H1 (cell line): Measurements from ENCODE around the gene ISX. TPM values are rescaled to one million over a fixed set of nuclear protein-coding genes. Genes with fewer than 3 reads are reported as not detected.

Source experiments
- CTCF ChIA-PET: fragments of 300-600 bp; sonication (Branson Sonifier 250); formaldehyde crosslinking; loops from one replicate; lab custom pipeline; 2021; ENCODE audit not compliant: partially characterized antibody; lab: Charles Lee
- POLR2A ChIA-PET: fragments of 300-600 bp; sonication (Branson Sonifier 250); formaldehyde crosslinking; loops from one replicate; lab custom pipeline; 2021; ENCODE audit warnings: inconsistent platforms; ENCODE audit not compliant: partially characterized antibody; lab: Charles Lee
- DNase-seq, 2 experiments: peaks; one replicate each; pipeline versions ENCODE4 v3.0.0 to v3.0.0-alpha.2; 2010 to 2022; ENCODE audit warnings: low spot score in 2 of 2, low read depth in 1 of 2, mixed read lengths in 1 of 2
- FAIRE-seq: peaks from 2 replicates; lab custom pipeline; 2011; peaks lifted over from hg19 to GRCh38; lab: Jason Lieb, UNC
- H2AFZ ChIP-seq: 2 replicates; pipeline ENCODE4 v1.8.1; 2012; ENCODE audit warnings: low read length, inconsistent platforms
- H2AK5ac ChIP-seq: 2 replicates; pipeline ENCODE4 v1.6.1; 2013; ENCODE audit warnings: low read depth, low read length
- H2BK120ac ChIP-seq: replicated peaks from 2 replicates; pipeline ENCODE3; 2013; ENCODE audit warnings: low read depth, low read length, inconsistent platforms
- H2BK12ac ChIP-seq: 2 replicates; pipeline ENCODE4 v1.6.1; 2013; ENCODE audit warnings: low read depth, low read length
- H2BK15ac ChIP-seq: 2 replicates; pipeline ENCODE4 v1.6.1; 2013; ENCODE audit warnings: low read length
- H2BK20ac ChIP-seq: 2 replicates; pipeline ENCODE4 v1.6.1; 2013; ENCODE audit warnings: low read length
- H2BK5ac ChIP-seq: 2 replicates; pipeline ENCODE4 v1.6.1; 2013; ENCODE audit warnings: low read depth, low read length
- H3K14ac ChIP-seq: 2 replicates; pipeline ENCODE4 v1.6.1; 2013; ENCODE audit warnings: inconsistent platforms; ENCODE audit not compliant: insufficient read length
- H3K18ac ChIP-seq: 2 replicates; pipeline ENCODE4 v1.6.1; 2013; ENCODE audit warnings: low read length; ENCODE audit errors: extremely low read depth
- H3K23ac ChIP-seq: 2 replicates; pipeline ENCODE4 v1.6.1; 2013; ENCODE audit warnings: inconsistent platforms; ENCODE audit not compliant: insufficient read length
- H3K23me2 ChIP-seq: 2 replicates; pipeline ENCODE4 v1.6.1; 2013; ENCODE audit warnings: low read depth, low read length
- H3K27ac ChIP-seq: 2 replicates; pipeline ENCODE4 v1.6.1; 2011; ENCODE audit warnings: low read depth, low read length, inconsistent platforms
- H3K27me3 ChIP-seq, 4 experiments: replicated peaks in 1 of 4; 1 replicate in 1 of 4; 2 replicates in 3 of 4; pipeline versions ENCODE4 v1.6.1 to v1.8.1; 2011 to 2013; ENCODE audit warnings: low read length in 3 of 4, mild to moderate bottlenecking in 3 of 4, inconsistent platforms in 2 of 4, mixed read lengths in 2 of 4, moderate library complexity in 1 of 4; ENCODE audit not compliant: control insufficient read depth in 3 of 4, insufficient read depth in 3 of 4; ENCODE audit errors: extremely low read depth in 1 of 4
- H3K36me3 ChIP-seq, 4 experiments: 2 replicates each; pipeline versions ENCODE4 v1.6.1 to v1.8.1; 2011 to 2013; ENCODE audit warnings: mild to moderate bottlenecking in 4 of 4, low read length in 3 of 4, moderate library complexity in 2 of 4, control low read depth in 1 of 4, inconsistent platforms in 1 of 4; ENCODE audit not compliant: insufficient read depth in 4 of 4, control insufficient read depth in 2 of 4
- H3K4ac ChIP-seq: replicated peaks from 2 replicates; pipeline ENCODE3; 2013; ENCODE audit warnings: low read length, low read depth, mixed read lengths, inconsistent platforms; ENCODE audit not compliant: insufficient read length
- H3K4me1 ChIP-seq, 4 experiments: replicated peaks in 1 of 4; 1 replicate in 1 of 4; 2 replicates in 3 of 4; pipeline versions ENCODE4 v1.6.1 to v1.8.1; 2011 to 2013; ENCODE audit warnings: low read length in 3 of 4, inconsistent platforms in 2 of 4, mixed read lengths in 1 of 4; ENCODE audit not compliant: insufficient read depth in 4 of 4, control insufficient read depth in 3 of 4
- H3K4me2 ChIP-seq, 2 experiments: 2 replicates each; pipeline versions ENCODE4 v1.6.1 to v1.8.1; 2011 to 2013; ENCODE audit warnings: low read depth in 2 of 2, low read length in 2 of 2, control low read depth in 1 of 2, inconsistent platforms in 1 of 2, mild to moderate bottlenecking in 1 of 2; ENCODE audit not compliant: insufficient read depth in 1 of 2
- H3K4me3 ChIP-seq, 4 experiments: fragments of 200-600, 300-600 bp in 1 of 4; sonication (generic), shearing (Covaris generic), sonication (Bioruptor Twin) in 1 of 4; 2 replicates each; pipeline versions ENCODE4 v1.5.1 to v1.8.1; 2011 to 2016; ENCODE audit warnings: low read length in 4 of 4, low read depth in 3 of 4, control low read depth in 2 of 4, inconsistent platforms in 2 of 4, mild to moderate bottlenecking in 2 of 4, mixed read lengths in 1 of 4, moderate library complexity in 1 of 4; ENCODE audit not compliant: insufficient read depth in 2 of 4; ENCODE audit errors: extremely low read depth in 1 of 4
- H3K56ac ChIP-seq: replicated peaks from 2 replicates; pipeline ENCODE3; 2013; ENCODE audit warnings: low read depth, mild to moderate bottlenecking, mixed read lengths, low read length, inconsistent platforms; ENCODE audit not compliant: insufficient read length
- H3K79me1 ChIP-seq: 2 replicates; pipeline ENCODE4 v1.6.1; 2013; ENCODE audit warnings: low read depth, low read length, control low read depth
- H3K79me2 ChIP-seq, 2 experiments: 2 replicates each; pipeline versions ENCODE4 v1.6.1 to v1.8.1; 2012 to 2013; ENCODE audit warnings: low read length in 2 of 2, mild to moderate bottlenecking in 2 of 2, inconsistent platforms in 1 of 2; ENCODE audit not compliant: insufficient read depth in 2 of 2, control insufficient read depth in 1 of 2
- H3K9ac ChIP-seq, 4 experiments: replicated peaks in 1 of 4; 1 replicate in 1 of 4; 2 replicates in 3 of 4; pipeline versions ENCODE4 v1.6.1 to v1.8.1; 2011 to 2013; ENCODE audit warnings: low read depth in 3 of 4, low read length in 3 of 4, control low read depth in 2 of 4, mild to moderate bottlenecking in 2 of 4, moderate library complexity in 2 of 4, inconsistent platforms in 1 of 4; ENCODE audit errors: extremely low read depth in 1 of 4
- H3K9me3 ChIP-seq, 2 experiments: 2 replicates each; pipeline versions ENCODE4 v1.6.1 to v1.8.1; 2012 to 2013; ENCODE audit warnings: mild to moderate bottlenecking in 2 of 2, moderate library complexity in 2 of 2, control low read depth in 1 of 2, inconsistent platforms in 1 of 2, low read depth in 1 of 2, low read length in 1 of 2, mixed read lengths in 1 of 2; ENCODE audit not compliant: insufficient read depth in 2 of 2
- H4K20me1 ChIP-seq, 2 experiments: replicated peaks in 1 of 2; 2 replicates each; pipeline versions ENCODE3 to v1.8.1; 2011 to 2013; ENCODE audit warnings: inconsistent platforms in 2 of 2, low read length in 2 of 2, mild to moderate bottlenecking in 1 of 2; ENCODE audit not compliant: insufficient read depth in 2 of 2, control insufficient read depth in 1 of 2
- H4K5ac ChIP-seq: 2 replicates; pipeline ENCODE4 v1.6.1; 2013; ENCODE audit warnings: low read length, low read depth, mixed read lengths, inconsistent platforms; ENCODE audit not compliant: insufficient read length
- H4K8ac ChIP-seq: 2 replicates; pipeline ENCODE4 v1.8.0; 2013; ENCODE audit warnings: mild to moderate bottlenecking, moderate library complexity, low read length, inconsistent platforms; ENCODE audit not compliant: insufficient read depth; ENCODE audit errors: extremely low read depth
- H4K91ac ChIP-seq: replicated peaks from 2 replicates; pipeline ENCODE3; 2013; ENCODE audit warnings: low read length, mixed read lengths, inconsistent platforms; ENCODE audit not compliant: insufficient read length
- CBX5 ChIP-seq: fragments of 300-800, 300-1000 bp; sonication (generic); IDR thresholded peaks from 2 replicates; pipeline ENCODE4 v1.7.1; 2016; ENCODE audit warnings: antibody characterized with exemption, low read length, low read depth
- CBX8 ChIP-seq: fragments of 300-800, 300-1000 bp; sonication (generic); IDR thresholded peaks from 2 replicates; pipeline ENCODE4 v1.7.1; 2016; ENCODE audit warnings: low read depth, low read length, borderline replicate concordance
- HDAC6 ChIP-seq: IDR thresholded peaks from one replicate; pipeline ENCODE4 v1.7.1; 2012; ENCODE audit warnings: low read depth, mild to moderate bottlenecking, inconsistent platforms, low read length, moderate library complexity
- JUND ChIP-seq: IDR thresholded peaks from 2 replicates; pipeline ENCODE4 v1.6.1; 2011; ENCODE audit warnings: mild to moderate bottlenecking, improper control_type of control experiment, low read length
- KDM4A ChIP-seq: IDR thresholded peaks from one replicate; pipeline ENCODE4 v1.7.1; 2012; ENCODE audit warnings: low read depth, mild to moderate bottlenecking, moderate library complexity, low read length, inconsistent platforms; ENCODE audit not compliant: severe bottlenecking
- KDM5A ChIP-seq: fragments of 200-600 bp; IDR thresholded peaks from 2 replicates; pipeline ENCODE4 v1.7.1; 2012; ENCODE audit warnings: mild to moderate bottlenecking, low read length, inconsistent platforms, mixed read lengths
- MAFK ChIP-seq: IDR thresholded peaks from 2 replicates; pipeline ENCODE4 v1.6.1; 2012; ENCODE audit warnings: low read depth, mild to moderate bottlenecking, improper control_type of control experiment, low read length
- POLR2A ChIP-seq, 2 experiments: IDR thresholded peaks; 1 replicate in 1 of 2; 2 replicates in 1 of 2; pipeline ENCODE4 v1.6.1; 2011; ENCODE audit warnings: low read depth in 2 of 2, low read length in 2 of 2, mild to moderate bottlenecking in 2 of 2; ENCODE audit errors: control extremely low read depth in 1 of 2
- POLR2AphosphoS5 ChIP-seq: IDR thresholded peaks from 2 replicates; pipeline ENCODE4 v1.6.1; 2011; ENCODE audit warnings: low read depth, low read length
- RFX5 ChIP-seq: IDR thresholded peaks from 2 replicates; pipeline ENCODE4 v1.6.1; 2011; ENCODE audit warnings: low read depth, low read length, improper control_type of control experiment, borderline replicate concordance
- SIRT6 ChIP-seq: IDR thresholded peaks from one replicate; pipeline ENCODE4 v1.7.1; 2012; ENCODE audit warnings: low read length, inconsistent platforms
- SIX5 ChIP-seq: IDR thresholded peaks from 2 replicates; pipeline ENCODE4 v1.6.1; 2011; ENCODE audit warnings: mild to moderate bottlenecking, low read depth, low read length
- SP4 ChIP-seq: IDR thresholded peaks from 2 replicates; pipeline ENCODE4 v1.6.1; 2012; ENCODE audit warnings: low read length, inconsistent platforms
- SRF ChIP-seq: IDR thresholded peaks from 2 replicates; pipeline ENCODE4 v1.6.1; 2011; ENCODE audit warnings: mild to moderate bottlenecking, low read depth, low read length, moderate library complexity
- SUZ12 ChIP-seq: fragments of 200-600 bp; sonication (generic); IDR thresholded peaks from 2 replicates; pipeline ENCODE4 v1.6.1; 2012; ENCODE audit warnings: mild to moderate bottlenecking, inconsistent platforms, low read length, moderate library complexity, mixed read lengths
- polyA plus RNA-seq, 7 experiments: library from polyadenylated mRNA; depleted of rRNA in 3 of 7; stranded (reverse) in 5 of 7; unstranded in 2 of 7; fragments of >200 nt in 5 of 7; fragments of 200-250 nt in 2 of 7; gene quantifications; 1 replicate in 5 of 7; 2 replicates in 1 of 7; 4 replicates in 1 of 7; pipeline versions ENCODE4 v1.2.1 to v1.2.3, GENCODE V29; 2011 to 2013; ENCODE audit warnings: missing spikeins in 2 of 7, mixed read lengths in 2 of 7
- total RNA-seq: library from RNA; stranded (reverse); fragmentation: NEBNext Ultra II Directional; extraction: Animal tissue kit (Norgen Biotek cat#: 25700); gene quantifications from 2 replicates; pipeline ENCODE4 v1.2.1, GENCODE V29; 2021
- TF ChIP-seq, protein P1 (sequence below): IDR thresholded peaks from 2 replicates; pipeline ENCODE4 v1.6.1; 2012; ENCODE audit warnings: inconsistent platforms

Gene ISX
- total and polyA plus RNA-seq, 2 of the 8 experiments (the other 6 are each of a cell fraction or from before 2014, with no cell fraction given): not detected

DNA sequence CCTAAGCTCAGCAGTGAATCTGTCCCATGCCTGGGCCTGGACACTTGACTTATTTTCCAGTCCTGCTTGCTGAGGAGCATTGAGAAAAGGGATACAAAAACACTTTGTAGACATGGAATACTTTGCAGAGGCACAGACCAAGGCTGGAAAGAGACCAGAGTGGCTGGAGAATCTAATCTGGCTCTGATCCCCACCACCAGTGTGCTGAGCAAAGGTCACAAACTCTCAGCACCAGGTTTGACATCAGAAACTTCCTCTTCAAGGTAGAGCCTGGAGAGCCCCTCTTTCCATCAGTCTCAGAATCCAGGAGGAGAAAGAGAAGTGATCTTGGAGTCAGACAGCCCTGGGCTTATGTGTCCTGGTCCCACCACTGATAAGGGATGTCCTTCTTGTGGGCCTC, 53.5 kb downstream of the ISX start:
- H3K79me1 ChIP-seq: no peaks in the 10 kb centered on the region
- no peak overlapping the region for H4K91ac ChIP-seq
- H2BK15ac ChIP-seq: no peak overlapping the region
- no peak overlapping the region for H3K4me3 ChIP-seq
- ChIA-PET CTCF (interaction anchor here (0.6 to 4.2 kb wide), 6 partner anchors 14 to 77 kb away, joined by 3 to 21 read pairs (median 4); no protein-coding TSS in a partner anchor), POLR2A (no interaction called here)
- no peak overlapping the region for H2BK5ac ChIP-seq
- DNase-seq (no peak), FAIRE-seq (no peak)
- H3K14ac ChIP-seq: no peak overlapping the region
- H3K23me2 ChIP-seq: no peaks in the 10 kb centered on the region
- TF ChIP-seq SRF (no peak), HDAC6 (no peak), CBX5 (no peak), SUZ12 (no peak), SP4 (no peak), SIRT6 (no peak), JUND (no peak), CBX8 (no peak), KDM5A (no peak), KDM4A (no peak), MAFK (no peak), POLR2A (IDR thresholded peaks at IDR 0.05; ENCODE audit: control extremely low read depth in 1 of 2, low read depth in 2 of 2, low read length in 2 of 2) (no peak), SIX5 (no peak), POLR2AphosphoS5 (no peak), RFX5 (no peak)
- TF ChIP-seq, protein P1, sequence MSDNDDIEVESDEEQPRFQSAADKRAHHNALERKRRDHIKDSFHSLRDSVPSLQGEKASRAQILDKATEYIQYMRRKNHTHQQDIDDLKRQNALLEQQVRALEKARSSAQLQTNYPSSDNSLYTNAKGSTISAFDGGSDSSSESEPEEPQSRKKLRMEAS: no peak
- no peaks in the 10 kb centered on the region for H3K4me1 ChIP-seq
- no peak overlapping the region for H2AK5ac ChIP-seq
- H3K4me2 ChIP-seq: no peak overlapping the region
- H3K79me2 ChIP-seq: no peaks in the 10 kb centered on the region
- H2AFZ ChIP-seq: no peak overlapping the region
- H3K56ac ChIP-seq: no peak overlapping the region
- no peaks in the 10 kb centered on the region for H3K36me3 ChIP-seq
- no peak overlapping the region for H2BK20ac ChIP-seq
- H2BK120ac ChIP-seq: no peak overlapping the region
- H2BK12ac ChIP-seq: no peak overlapping the region
- no peaks in the 10 kb centered on the region for H3K27me3 ChIP-seq
- H4K8ac ChIP-seq: no peak overlapping the region
- H3K9ac ChIP-seq: no peak overlapping the region
- H3K18ac ChIP-seq: no peak overlapping the region
- no peak overlapping the region for H4K5ac ChIP-seq
- H4K20me1 ChIP-seq: no peaks in the 10 kb centered on the region
- no peak overlapping the region for H3K4ac ChIP-seq
- H3K27ac ChIP-seq: no peak overlapping the region
- H3K23ac ChIP-seq: no peak overlapping the region
- H3K9me3 ChIP-seq: no peaks in the 10 kb centered on the region
